Measurements from ENCODE around the gene PRR23C. TPM values are rescaled to one million over a fixed set of nuclear protein-coding genes. Genes with fewer than 3 reads are reported as not detected.

PRR23C gene
- total RNA-seq (ENCODE audit: low replicate concordance): not detected in 2 replicates

DNA sequence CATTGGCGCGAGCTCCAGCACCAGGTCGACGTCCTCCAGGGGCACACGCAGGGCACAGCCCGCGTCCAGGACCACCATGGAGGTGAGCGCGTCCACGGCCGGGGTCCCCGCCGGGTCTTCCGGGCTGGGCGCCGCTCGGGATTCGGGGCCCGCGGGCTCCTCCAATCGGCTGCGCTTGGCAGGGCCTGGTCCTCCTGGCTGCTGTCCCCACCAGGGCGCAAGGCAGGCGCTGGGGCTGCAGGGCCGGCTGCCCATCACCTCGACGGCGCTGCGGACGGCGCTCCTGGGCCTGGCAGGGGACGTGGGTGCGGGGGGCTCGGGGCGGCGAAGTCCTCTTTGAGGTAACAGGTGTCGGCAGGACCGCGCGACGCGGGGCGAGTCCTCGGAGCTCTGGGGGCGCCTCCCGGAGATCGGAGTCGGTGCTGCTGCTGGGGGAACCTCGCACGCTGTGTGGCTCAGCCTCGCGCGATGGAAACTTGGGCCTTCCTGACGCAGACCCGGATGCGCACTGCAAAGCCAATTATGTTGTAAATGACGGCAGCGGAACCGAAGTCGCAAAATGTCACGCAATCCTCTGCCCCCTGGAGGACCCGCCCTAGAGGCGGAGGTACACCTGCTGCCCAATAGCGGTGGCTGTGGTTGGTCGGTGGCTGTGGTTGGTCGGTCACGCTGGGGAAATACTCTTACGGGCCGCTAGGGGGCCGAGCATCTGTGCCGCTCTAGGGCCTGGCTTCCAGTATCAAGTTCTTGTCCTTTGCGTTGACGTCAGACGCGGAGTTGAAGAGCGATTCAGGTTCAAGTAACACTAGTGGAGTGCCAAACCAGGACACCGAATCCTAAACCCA lies at the start of gene PRR23C:
Gene PRR23C, minus strand, starts transcription at position 527 of the 845 bp plus-strand sequence. Its CDS starts 272 bp downstream, at position 255.
- TF ChIP-seq, protein P1, sequence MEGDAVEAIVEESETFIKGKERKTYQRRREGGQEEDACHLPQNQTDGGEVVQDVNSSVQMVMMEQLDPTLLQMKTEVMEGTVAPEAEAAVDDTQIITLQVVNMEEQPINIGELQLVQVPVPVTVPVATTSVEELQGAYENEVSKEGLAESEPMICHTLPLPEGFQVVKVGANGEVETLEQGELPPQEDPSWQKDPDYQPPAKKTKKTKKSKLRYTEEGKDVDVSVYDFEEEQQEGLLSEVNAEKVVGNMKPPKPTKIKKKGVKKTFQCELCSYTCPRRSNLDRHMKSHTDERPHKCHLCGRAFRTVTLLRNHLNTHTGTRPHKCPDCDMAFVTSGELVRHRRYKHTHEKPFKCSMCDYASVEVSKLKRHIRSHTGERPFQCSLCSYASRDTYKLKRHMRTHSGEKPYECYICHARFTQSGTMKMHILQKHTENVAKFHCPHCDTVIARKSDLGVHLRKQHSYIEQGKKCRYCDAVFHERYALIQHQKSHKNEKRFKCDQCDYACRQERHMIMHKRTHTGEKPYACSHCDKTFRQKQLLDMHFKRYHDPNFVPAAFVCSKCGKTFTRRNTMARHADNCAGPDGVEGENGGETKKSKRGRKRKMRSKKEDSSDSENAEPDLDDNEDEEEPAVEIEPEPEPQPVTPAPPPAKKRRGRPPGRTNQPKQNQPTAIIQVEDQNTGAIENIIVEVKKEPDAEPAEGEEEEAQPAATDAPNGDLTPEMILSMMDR (IDR thresholded peaks at IDR 0.05; ENCODE audit: insufficient read depth, low read length): no peak
- H3K4me3 ChIP-seq (ENCODE audit: low read depth, low read length): no peak within 1 kb of the TSS
- no peak for DNase-seq (ENCODE audit: low read depth)

GRCh38 chr3:139093840-139094239 lies 49.1 kb upstream of the PRR23C start:
- TF ChIP-seq, protein P1 (IDR thresholded peaks at IDR 0.05; ENCODE audit: insufficient read depth, low read length): no peak
- DNase-seq (ENCODE audit: low read depth): no peak
- H3K4me3 ChIP-seq (ENCODE audit: low read depth, low read length): no peak overlapping the region

GRCh38 chr3:139088462-139089324 lies 44.0 kb upstream of the PRR23C start:
- no peak overlapping the region for H3K4me3 ChIP-seq (ENCODE audit: low read depth, low read length)
- TF ChIP-seq, protein P1 (IDR thresholded peaks at IDR 0.05; ENCODE audit: insufficient read depth, low read length): no peak
- no peak for DNase-seq (ENCODE audit: low read depth)

GRCh38 chr3:139087621-139088020 lies 42.9 kb upstream of the PRR23C start:
- TF ChIP-seq, protein P1 (IDR thresholded peaks at IDR 0.05; ENCODE audit: insufficient read depth, low read length): no peak

DNA sequence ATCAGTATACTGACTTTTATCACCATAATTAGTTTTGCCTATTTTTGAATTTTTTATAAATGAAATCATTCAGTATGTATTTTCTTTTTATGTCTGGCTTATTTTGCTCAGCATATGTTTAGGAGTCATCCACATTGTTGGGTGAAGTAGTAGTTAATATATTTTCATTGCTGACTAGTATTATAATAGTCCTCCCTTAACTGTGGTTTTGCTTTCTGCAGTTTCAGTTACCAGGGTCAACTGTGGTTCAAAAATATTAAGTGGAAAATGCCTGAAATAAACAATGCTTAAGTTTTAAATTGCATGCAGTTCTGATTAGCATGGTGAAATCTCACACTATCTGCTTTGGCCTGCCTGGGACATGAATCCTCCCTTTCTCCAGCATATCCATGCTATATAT lies 39.5 kb upstream of the PRR23C start:
- TF ChIP-seq, protein P1 (IDR thresholded peaks at IDR 0.05; ENCODE audit: insufficient read depth, low read length): no peak
- no peak for DNase-seq (ENCODE audit: low read depth)
- H3K4me3 ChIP-seq (ENCODE audit: low read depth, low read length): no peak overlapping the region

More at GRCh38 chr3:139087621-139088020, 42.9 kb upstream of the PRR23C start:
- no peak overlapping the region for H3K4me3 ChIP-seq (ENCODE audit: low read depth, low read length)
- DNase-seq (ENCODE audit: low read depth): no peak

GRCh38 chr3:139074565-139075115 lies 29.9 kb upstream of the PRR23C start:
- no peak overlapping the region for H3K4me3 ChIP-seq (ENCODE audit: low read depth, low read length)
- no peak for DNase-seq (ENCODE audit: low read depth)
- TF ChIP-seq, protein P1 (IDR thresholded peaks at IDR 0.05; ENCODE audit: insufficient read depth, low read length): no peak
